ENCODE measurements around the gene MOB4.
"Not testable (repeated sequence)": the region's sequence is repeated elsewhere in the genome, so short reads cannot be mapped to it uniquely, and the experiment has no call there.

Gene MOB4

GRCh38 chr2:197515739-197516392 is at the start of gene MOB4:
Gene MOB4 (plus strand): TSS chr2:197516066. CDS start chr2:197516087, 21 bp downstream.
- peak; percentile 99 for DNase-seq (ENCODE audit: low spot score)

- no peak for DNase-seq (ENCODE audit: low spot score)
Observed at GRCh38 chr2:197472166-197472565, 43.7 kb upstream of the MOB4 start.

- DNase-seq (ENCODE audit: low spot score) = no peak
Observed at GRCh38 chr2:197477797-197478196, 38.1 kb upstream of the MOB4 start.

- no peak for DNase-seq (ENCODE audit: low spot score)
Observed at GRCh38 chr2:197480165-197481036, 35.5 kb upstream of the MOB4 start.

- not testable (repeated sequence) for DNase-seq (ENCODE audit: low spot score)
Observed at GRCh38 chr2:197484248-197484647, 31.6 kb upstream of the MOB4 start.

GRCh38 chr2:197486175-197486574 is 29.7 kb upstream of the MOB4 start:
- DNase-seq (ENCODE audit: low spot score) = no peak

GRCh38 chr2:197487385-197487784 is 28.5 kb upstream of the MOB4 start:
- DNase-seq (ENCODE audit: low spot score) = no peak

- DNase-seq (ENCODE audit: low spot score) = no peak
Observed at GRCh38 chr2:197495433-197496134, 20.3 kb upstream of the MOB4 start.

- no peak for DNase-seq (ENCODE audit: low spot score)
Observed at GRCh38 chr2:197496695-197497094, 19.2 kb upstream of the MOB4 start.

- DNase-seq (ENCODE audit: low spot score) = no peak
Observed at GRCh38 chr2:197497326-197497725, 18.5 kb upstream of the MOB4 start.

GRCh38 chr2:197498235-197498936 is 17.5 kb upstream of the MOB4 start:
- DNase-seq (ENCODE audit: low spot score) = no peak

- DNase-seq (ENCODE audit: low spot score) = peak; percentile 73
Observed at GRCh38 chr2:197498937-197499593, 16.8 kb upstream of the MOB4 start.

GRCh38 chr2:197499594-197500502 is 16.0 kb upstream of the MOB4 start, which contains the start of the genes HSPD1 and HSPE1:
Gene HSPD1 (minus strand): TSS chr2:197499840. CDS start chr2:197498848, 992 bp downstream.
Gene HSPE1 (plus strand): TSS chr2:197500379. CDS start chr2:197500437, 58 bp downstream.
- DNase-seq (ENCODE audit: low spot score) = peak; percentile 98

- no peak for DNase-seq (ENCODE audit: low spot score)
Observed at GRCh38 chr2:197500503-197501131, 15.2 kb upstream of the MOB4 start.

GRCh38 chr2:197502201-197502600 is 13.7 kb upstream of the MOB4 start:
- DNase-seq (ENCODE audit: low spot score) = no peak

GRCh38 chr2:197502685-197503084 is 13.2 kb upstream of the MOB4 start:
- DNase-seq (ENCODE audit: low spot score) = no peak

- no peak for DNase-seq (ENCODE audit: low spot score)
Observed at GRCh38 chr2:197504000-197504399, 11.9 kb upstream of the MOB4 start.

- no peak for DNase-seq (ENCODE audit: low spot score)
Observed at GRCh38 chr2:197504512-197504911, 11.4 kb upstream of the MOB4 start.

GRCh38 chr2:197506658-197507057 is 9.2 kb upstream of the MOB4 start:
- DNase-seq (ENCODE audit: low spot score) = no peak

- DNase-seq (ENCODE audit: low spot score) = no peak
Observed at GRCh38 chr2:197513915-197514314, 2.0 kb upstream of the MOB4 start.

Data from left forelimb (tissue), 1 donor.